ENCODE measurements around the gene MAST4.

- TF ChIP-seq CTCF (IDR thresholded peaks at IDR 0.05) (no peak), POLR2A (IDR thresholded peaks at IDR 0.05) (no peak)
Observed at GRCh38 chr5:67146574-67146973, 550.4 kb downstream of the MAST4 start.
